Occipital lobe (tissue), 2 donors: ENCODE results near the gene DENND5A. TPM values are rescaled to one million over a fixed set of nuclear protein-coding genes. Genes with fewer than 3 reads are reported as not detected.
"Not testable (repeated sequence)": the region's sequence is repeated elsewhere in the genome, so short reads cannot be mapped to it uniquely, and the experiment has no call there.

ENCODE experiments used
- DNase-seq: peaks from one replicate; lab custom pipeline; 2025; lab: John Stamatoyannopoulos, UW
- total RNA-seq: library from RNA; depleted of rRNA; stranded (reverse); fragments of >200 nt; gene quantifications from one replicate; pipeline ENCODE4 v1.2.3, GENCODE V29; 2014

Gene DENND5A
- total RNA-seq, 1 donor from 2014 or later, result 137 TPM

GRCh38 chr11:9177438-9178091, 87.6 kb downstream of the DENND5A start:
- no peak for DNase-seq

GRCh38 chr11:9176550-9176949, 88.6 kb downstream of the DENND5A start:
- no peak for DNase-seq

GRCh38 chr11:9176136-9176535, 89.0 kb downstream of the DENND5A start:
- no peak for DNase-seq

- no peak for DNase-seq
These were observed 92.8 kb downstream of the DENND5A start for GRCh38 chr11:9172389-9172788.

- DNase-seq, result no peak
These were observed 94.7 kb downstream of the DENND5A start for GRCh38 chr11:9170450-9170849.

GRCh38 chr11:9169595-9170295, 95.4 kb downstream of the DENND5A start:
- no peak for DNase-seq

- not testable (repeated sequence) for DNase-seq
These were observed 103.2 kb downstream of the DENND5A start for GRCh38 chr11:9161991-9162390.

- no peak for DNase-seq
These were observed 105.0 kb downstream of the DENND5A start for GRCh38 chr11:9160166-9160565.

- DNase-seq, result no peak
These were observed 106.2 kb downstream of the DENND5A start for GRCh38 chr11:9158898-9159391.

- no peak for DNase-seq
These were observed 109.2 kb downstream of the DENND5A start for GRCh38 chr11:9155930-9156329.

GRCh38 chr11:9153651-9154050, 111.5 kb downstream of the DENND5A start:
- no peak for DNase-seq

GRCh38 chr11:9151631-9152030, 113.5 kb downstream of the DENND5A start:
- DNase-seq, result no peak

GRCh38 chr11:9150926-9151325, 114.2 kb downstream of the DENND5A start:
- DNase-seq, result no peak

GRCh38 chr11:9150501-9150900, 114.6 kb downstream of the DENND5A start:
- DNase-seq, result no peak

GRCh38 chr11:9148727-9149126, 116.4 kb downstream of the DENND5A start:
- DNase-seq, result no peak

GRCh38 chr11:9148035-9148434, 117.1 kb downstream of the DENND5A start:
- no peak for DNase-seq

- no peak for DNase-seq
These were observed 118.7 kb downstream of the DENND5A start for GRCh38 chr11:9146477-9146876.

- DNase-seq, result no peak
These were observed 119.9 kb downstream of the DENND5A start for GRCh38 chr11:9145283-9145682.

- no peak for DNase-seq
These were observed 120.3 kb downstream of the DENND5A start for GRCh38 chr11:9144828-9145227.

GRCh38 chr11:9143721-9144120, 121.4 kb downstream of the DENND5A start:
- no peak for DNase-seq

GRCh38 chr11:9142732-9143131, 122.4 kb downstream of the DENND5A start:
- peak; percentile 72 for DNase-seq

GRCh38 chr11:9141186-9141585, 124.0 kb downstream of the DENND5A start:
- no peak for DNase-seq
